ENCODE results near the gene CDX1. TPM values are rescaled to one million over a fixed set of nuclear protein-coding genes. Genes with fewer than 3 reads are reported as not detected.

The CDX1 gene
- not detected in 2 replicates for total RNA-seq

DNA sequence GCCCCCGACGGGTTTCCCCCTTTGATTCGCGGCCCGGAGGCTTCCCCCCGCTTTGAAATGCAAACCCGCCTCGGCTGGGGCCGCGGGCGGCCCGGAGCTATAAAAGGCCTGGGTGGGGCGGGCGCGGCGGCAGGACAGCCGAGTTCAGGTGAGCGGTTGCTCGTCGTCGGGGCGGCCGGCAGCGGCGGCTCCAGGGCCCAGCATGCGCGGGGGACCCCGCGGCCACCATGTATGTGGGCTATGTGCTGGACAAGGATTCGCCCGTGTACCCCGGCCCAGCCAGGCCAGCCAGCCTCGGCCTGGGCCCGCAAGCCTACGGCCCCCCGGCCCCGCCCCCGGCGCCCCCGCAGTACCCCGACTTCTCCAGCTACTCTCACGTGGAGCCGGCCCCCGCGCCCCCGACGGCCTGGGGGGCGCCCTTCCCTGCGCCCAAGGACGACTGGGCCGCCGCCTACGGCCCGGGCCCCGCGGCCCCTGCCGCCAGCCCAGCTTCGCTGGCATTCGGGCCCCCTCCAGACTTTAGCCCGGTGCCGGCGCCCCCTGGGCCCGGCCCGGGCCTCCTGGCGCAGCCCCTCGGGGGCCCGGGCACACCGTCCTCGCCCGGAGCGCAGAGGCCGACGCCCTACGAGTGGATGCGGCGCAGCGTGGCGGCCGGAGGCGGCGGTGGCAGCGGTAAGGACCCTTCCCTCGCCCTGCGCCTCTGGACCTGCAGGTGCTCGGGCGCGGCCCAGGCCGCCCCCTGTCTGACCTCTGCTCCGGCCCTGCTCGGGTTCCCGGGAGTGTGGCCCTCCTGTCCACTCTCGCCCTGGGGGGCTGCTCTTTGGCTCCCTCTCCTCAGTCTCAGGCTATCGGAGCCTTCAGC, at the start of gene CDX1:
Gene CDX1 (plus strand): TSS at position 129 of the 862 bp plus-strand sequence. CDS start 99 bp downstream, at position 228.
- no peak for DNase-seq (ENCODE audit: low read depth)
- TF ChIP-seq, protein P1, sequence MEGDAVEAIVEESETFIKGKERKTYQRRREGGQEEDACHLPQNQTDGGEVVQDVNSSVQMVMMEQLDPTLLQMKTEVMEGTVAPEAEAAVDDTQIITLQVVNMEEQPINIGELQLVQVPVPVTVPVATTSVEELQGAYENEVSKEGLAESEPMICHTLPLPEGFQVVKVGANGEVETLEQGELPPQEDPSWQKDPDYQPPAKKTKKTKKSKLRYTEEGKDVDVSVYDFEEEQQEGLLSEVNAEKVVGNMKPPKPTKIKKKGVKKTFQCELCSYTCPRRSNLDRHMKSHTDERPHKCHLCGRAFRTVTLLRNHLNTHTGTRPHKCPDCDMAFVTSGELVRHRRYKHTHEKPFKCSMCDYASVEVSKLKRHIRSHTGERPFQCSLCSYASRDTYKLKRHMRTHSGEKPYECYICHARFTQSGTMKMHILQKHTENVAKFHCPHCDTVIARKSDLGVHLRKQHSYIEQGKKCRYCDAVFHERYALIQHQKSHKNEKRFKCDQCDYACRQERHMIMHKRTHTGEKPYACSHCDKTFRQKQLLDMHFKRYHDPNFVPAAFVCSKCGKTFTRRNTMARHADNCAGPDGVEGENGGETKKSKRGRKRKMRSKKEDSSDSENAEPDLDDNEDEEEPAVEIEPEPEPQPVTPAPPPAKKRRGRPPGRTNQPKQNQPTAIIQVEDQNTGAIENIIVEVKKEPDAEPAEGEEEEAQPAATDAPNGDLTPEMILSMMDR (conservative IDR thresholded peaks at IDR 0.05; ENCODE audit: low read depth, low read length), result no peak
- no peak within 1 kb of the TSS for H3K4me3 ChIP-seq (ENCODE audit: low read depth, low read length)

DNA sequence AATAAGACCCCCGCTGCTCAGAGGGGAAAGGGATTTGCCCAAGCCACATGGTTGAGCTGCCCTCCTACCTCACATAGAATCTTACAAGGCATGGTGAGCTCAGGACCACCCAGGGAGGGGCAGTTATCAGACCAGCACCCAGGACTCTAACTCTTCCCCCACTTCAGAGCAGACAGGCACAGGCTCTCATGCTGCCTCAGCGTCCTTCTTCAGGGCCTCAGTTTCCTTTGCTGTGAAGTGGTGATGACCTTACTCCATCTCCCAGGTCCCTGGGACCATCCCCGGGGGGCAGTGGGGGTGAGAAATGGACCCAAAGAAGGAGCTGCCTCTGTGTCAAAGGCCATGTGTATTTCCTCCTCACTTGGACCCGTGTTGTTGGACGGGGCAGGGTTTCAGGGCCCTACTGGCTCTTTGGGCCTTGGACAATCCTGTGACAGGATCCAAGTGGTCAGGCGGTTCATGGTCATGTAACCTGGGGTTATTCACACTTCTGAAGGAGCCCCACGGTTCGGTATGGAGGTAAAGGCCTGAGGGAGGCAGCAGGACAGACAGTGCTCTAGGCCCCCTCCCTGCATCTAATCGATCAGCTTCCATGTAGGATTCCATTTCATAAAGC, 48.5 kb upstream of the CDX1 start:
- TF ChIP-seq, protein P1 (conservative IDR thresholded peaks at IDR 0.05; ENCODE audit: low read depth, low read length), result no peak
- H3K4me3 ChIP-seq (ENCODE audit: low read depth, low read length), result no peak overlapping the region
- DNase-seq (ENCODE audit: low read depth), result no peak

DNA sequence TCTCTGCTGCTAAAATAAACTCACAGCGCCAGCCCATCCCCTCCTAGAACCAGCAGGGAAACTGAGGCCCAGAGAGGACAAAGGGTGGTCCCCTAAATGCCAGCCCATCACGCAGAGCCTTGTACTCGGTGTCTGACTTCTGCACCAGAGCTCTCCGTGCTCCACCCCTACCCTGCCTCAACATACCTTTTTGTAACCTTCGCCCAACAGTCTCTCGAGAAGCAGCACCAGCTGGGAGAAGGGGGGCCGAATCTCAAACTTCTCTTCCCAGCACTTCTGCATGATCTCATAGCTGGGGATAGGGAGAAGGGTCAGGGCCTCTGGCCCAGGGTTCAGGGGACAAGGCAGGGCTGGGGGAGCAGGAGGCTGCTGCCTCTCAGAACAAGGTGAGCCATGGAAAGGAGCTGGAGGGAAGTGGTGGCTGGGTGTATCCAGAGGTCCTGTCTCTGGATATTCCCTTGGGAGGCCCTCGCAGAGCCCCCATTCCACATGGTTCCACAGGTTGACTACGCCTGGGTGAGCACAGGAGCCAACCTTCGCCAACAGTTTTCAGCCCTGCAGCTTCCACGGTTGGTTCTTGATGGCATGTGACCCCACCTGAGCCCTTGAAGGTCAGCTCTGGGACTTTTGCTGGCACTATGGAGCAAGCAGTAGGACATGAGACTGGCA, 47.9 kb upstream of the CDX1 start:
- H3K4me3 ChIP-seq (ENCODE audit: low read depth, low read length), result no peak overlapping the region
- TF ChIP-seq, protein P1 (conservative IDR thresholded peaks at IDR 0.05; ENCODE audit: low read depth, low read length), result no peak
- DNase-seq (ENCODE audit: low read depth), result no peak

DNA sequence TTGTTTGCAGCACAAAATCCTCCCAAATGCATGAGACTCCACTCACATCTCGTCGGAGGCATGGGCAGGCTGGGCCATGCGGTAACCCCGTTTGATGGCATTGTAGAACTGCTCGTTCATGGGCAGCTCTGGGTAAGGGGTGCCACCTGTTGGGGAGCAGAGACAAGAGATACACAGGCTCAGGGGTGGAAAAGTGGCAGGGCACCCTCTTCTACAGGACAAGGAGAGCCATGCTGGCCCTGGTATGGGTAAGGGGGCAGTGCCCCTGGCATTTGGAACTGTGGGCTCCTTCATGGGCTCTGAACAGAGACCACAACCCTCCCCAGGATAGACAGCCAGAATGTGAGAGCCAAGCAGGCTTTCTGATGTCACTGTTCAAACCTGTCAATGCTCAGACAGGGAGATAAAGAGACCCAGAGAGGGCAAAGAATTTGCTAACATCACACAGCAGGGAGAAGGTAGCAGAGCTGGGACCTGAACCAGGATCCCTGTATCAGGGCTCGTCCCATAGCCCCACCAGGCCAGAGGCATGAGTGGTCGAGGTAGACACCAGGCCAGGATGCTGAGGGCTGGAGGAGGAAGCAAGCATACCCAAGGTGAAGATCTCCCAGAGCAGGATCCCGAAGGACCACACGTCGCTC, 47.0 kb upstream of the CDX1 start:
- no peak overlapping the region for H3K4me3 ChIP-seq (ENCODE audit: low read depth, low read length)
- TF ChIP-seq, protein P1 (conservative IDR thresholded peaks at IDR 0.05; ENCODE audit: low read depth, low read length), result peak; percentile 18
- DNase-seq (ENCODE audit: low read depth), result no peak

DNA sequence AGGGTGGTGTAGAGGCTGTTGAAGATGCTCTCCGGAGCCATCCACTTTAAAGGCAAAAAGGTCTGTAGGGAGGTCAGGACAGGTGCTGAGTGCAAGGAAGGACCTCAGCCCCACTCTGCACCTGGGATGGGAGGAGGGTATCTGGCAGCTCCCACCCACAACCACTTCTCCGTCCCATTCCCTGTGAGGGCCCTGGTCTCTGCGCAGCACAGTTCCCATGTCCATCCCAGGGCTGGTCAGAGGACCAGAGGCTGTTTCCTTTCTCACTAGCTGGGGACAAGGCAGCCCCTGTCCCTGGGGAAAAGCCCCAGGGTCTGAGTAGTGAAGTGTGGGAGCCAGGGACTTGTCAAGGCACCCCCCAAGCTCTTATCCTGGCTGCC, 46.5 kb upstream of the CDX1 start:
- TF ChIP-seq, protein P1 (conservative IDR thresholded peaks at IDR 0.05; ENCODE audit: low read depth, low read length), result no peak
- H3K4me3 ChIP-seq (ENCODE audit: low read depth, low read length), result no peak overlapping the region
- no peak for DNase-seq (ENCODE audit: low read depth)

DNA sequence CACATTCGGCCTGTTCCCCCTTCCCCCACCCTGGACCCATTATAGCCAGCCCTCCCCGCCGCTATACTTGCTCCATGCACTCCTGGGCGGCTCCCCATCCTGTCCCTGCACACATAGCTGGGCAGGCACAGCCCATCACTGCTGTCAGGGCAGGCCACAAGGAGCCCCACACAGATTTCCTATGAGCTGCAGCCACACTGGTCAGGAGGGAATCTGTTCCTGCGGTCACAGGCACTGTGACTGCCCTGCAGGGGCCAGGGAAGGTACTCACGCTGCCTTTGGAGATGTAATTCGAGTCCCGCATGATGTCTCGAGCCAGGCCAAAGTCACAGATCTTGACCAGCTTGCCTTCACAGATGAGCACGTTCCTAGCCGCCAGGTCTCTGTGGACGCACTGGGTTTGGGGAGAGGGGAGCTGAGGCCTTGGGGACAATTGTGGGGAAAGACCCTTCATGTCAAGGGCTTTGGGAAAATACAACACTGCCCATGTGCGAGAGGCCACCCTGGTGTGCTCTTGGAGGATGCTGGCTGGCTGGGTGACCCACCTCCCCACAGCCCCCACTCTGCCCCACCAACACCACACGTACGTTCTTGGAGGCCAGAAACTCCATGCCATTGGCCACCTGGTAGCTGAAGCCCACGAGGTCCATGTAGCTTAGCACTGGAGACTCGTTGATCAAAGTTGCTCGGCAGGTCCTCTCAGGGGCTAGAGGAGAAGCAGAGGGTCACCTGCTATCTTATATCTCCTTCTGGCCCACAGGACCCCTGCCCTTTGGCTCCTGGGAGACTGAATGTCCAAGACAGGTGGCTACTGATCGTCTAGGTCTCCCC, 45.7 kb upstream of the CDX1 start:
- TF ChIP-seq, protein P1 (conservative IDR thresholded peaks at IDR 0.05; ENCODE audit: low read depth, low read length), result no peak
- H3K4me3 ChIP-seq (ENCODE audit: low read depth, low read length), result no peak overlapping the region

More for the DNA sequence above, 45.7 kb upstream of the CDX1 start:
- no peak for DNase-seq (ENCODE audit: low read depth)

All from epithelial cell of proximal tubule (primary cell).